Measurements from ENCODE around the gene MAP10.

MAP10 gene

DNA sequence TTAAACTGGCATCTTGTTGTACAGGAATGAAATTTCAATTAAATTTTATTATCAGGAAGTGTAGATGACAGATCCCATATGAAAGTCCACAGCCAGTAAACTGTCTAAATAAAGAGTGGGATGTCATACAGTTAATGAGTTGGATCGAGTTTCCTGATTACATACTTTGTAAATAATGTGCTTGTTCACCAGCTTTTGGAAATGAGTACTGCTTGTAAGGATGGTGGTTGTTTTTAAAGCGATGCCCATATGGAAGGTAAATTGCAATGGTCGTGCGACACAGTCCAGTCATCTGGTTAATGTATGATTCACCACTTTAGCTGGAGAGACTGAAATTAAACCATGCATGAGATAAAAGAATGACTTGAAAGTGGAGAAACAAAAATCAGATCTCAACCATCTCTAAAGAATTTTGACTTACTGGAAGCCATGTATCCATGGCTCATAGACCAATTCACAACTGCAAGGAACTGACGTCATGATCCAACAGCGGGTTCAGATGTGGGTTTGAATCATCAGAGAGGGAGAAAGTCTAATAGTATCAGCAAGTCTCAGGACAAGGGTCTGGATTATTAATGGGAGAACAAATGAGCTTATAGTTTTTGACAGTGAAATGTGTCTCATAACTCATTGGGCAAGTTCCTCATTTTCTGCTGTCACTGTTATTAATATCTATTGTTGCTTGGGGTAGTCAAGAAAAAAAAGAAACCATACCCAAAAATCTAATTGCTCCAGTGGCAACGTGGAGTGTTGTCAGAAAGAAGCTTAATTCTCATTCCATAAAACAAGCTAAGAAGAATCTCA lies 49.0 kb downstream of the MAP10 start:
- DNase-seq (ENCODE audit: low read depth), result no peak

DNA sequence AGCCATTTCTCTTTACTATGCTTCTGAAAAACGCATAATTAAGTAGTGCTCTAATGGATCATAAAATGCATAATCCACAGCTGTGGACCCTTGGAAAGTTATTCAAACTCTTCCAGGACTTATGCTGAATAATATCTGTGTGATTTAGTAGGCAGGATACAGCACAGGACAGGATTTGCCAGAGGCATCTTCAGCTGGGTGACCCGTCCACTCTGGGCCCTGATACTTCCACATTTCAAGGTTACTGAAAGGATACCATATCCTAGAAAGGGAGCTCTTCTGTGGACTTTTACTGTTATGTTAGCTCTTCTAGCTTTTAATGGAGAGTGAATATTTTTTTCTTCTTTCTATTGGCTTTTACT lies 49.6 kb downstream of the MAP10 start:
- no peak for DNase-seq (ENCODE audit: low read depth)

DNA sequence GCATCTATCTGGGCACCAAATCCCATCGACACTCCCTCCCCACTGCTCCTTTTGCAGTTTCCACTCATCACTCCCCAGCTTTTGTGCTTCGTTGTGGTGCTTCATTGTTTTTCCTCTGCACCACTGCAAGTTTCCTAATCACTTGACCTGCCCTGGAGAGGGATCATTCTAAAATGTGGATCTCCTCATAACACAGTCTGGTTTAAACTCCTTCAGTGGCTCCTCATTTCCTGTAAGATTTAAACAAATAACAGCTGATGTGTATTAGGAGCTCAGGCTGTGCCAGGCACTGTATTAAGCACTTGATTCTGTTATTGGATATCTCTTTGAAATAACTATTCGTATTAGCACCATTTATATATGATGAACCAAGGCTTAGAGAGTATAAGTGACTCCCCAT lies 51.3 kb downstream of the MAP10 start:
- DNase-seq (ENCODE audit: low read depth), result no peak
